ENCODE results near the gene ADRA1B.

ADRA1B gene

GRCh38 chr5:159878988-159879471, 37.3 kb upstream of the ADRA1B start:
- WGBS (ENCODE audit: extremely low coverage, insufficient coverage, low lambda C conversion rate), result no CpG with 5 or more reads among the region's 11 CpGs
- no peak overlapping the region for H2BK120ac ChIP-seq (ENCODE audit: low read depth, low read length)
- H4K8ac ChIP-seq (ENCODE audit: low read depth, low read length), result no peak overlapping the region
- no peaks in the 10 kb centered on the region for H3K79me2 ChIP-seq (ENCODE audit: control insufficient read depth, insufficient read depth, low read length)
- peaks cover 4% of the 10 kb centered on the region for H3K4me1 ChIP-seq (ENCODE audit: control insufficient read depth, low read depth, low read length)
- H3K4me2 ChIP-seq (ENCODE audit: low read length), result no peak overlapping the region
- H2BK15ac ChIP-seq (replicated peaks; ENCODE audit: low read depth), result no peak overlapping the region
- H3K27me3 ChIP-seq (ENCODE audit: insufficient read depth, low read length, poor library complexity), result no peaks in the 10 kb centered on the region
- no peak overlapping the region for H4K5ac ChIP-seq (ENCODE audit: low read length)
- H3K79me1 ChIP-seq (ENCODE audit: low read length), result no peaks in the 10 kb centered on the region
- no peak overlapping the region for H3K4me3 ChIP-seq (ENCODE audit: low read length)
- peak; percentile 95 for DNase-seq
- H3K4ac ChIP-seq (ENCODE audit: low read depth, low read length), result no peak overlapping the region
- H3K9ac ChIP-seq (ENCODE audit: low read length), result no peak overlapping the region
- no peak overlapping the region for H3K27ac ChIP-seq (ENCODE audit: low read depth, low read length)
- no peaks in the 10 kb centered on the region for H3K36me3 ChIP-seq (ENCODE audit: control insufficient read depth, insufficient read depth, low read length)
- no peak overlapping the region for H3K56ac ChIP-seq (ENCODE audit: low read length)
- H3K18ac ChIP-seq (ENCODE audit: low read length), result no peak overlapping the region
- no peak overlapping the region for H2BK5ac ChIP-seq (ENCODE audit: low read length)
- H3K23ac ChIP-seq (ENCODE audit: low read length), result no peak overlapping the region
- H2AK5ac ChIP-seq (ENCODE audit: low read length), result no peak overlapping the region

- no peak overlapping the region for H3K23ac ChIP-seq (ENCODE audit: low read length)
- no CpG with 5 or more reads among the region's 2 CpGs for WGBS (ENCODE audit: extremely low coverage, insufficient coverage, low lambda C conversion rate)
- no peak overlapping the region for H2BK5ac ChIP-seq (ENCODE audit: low read length)
- H2BK120ac ChIP-seq (ENCODE audit: low read depth, low read length), result no peak overlapping the region
- H3K27ac ChIP-seq (ENCODE audit: low read depth, low read length), result no peak overlapping the region
- no peak overlapping the region for H3K56ac ChIP-seq (ENCODE audit: low read length)
- no peak overlapping the region for H3K9ac ChIP-seq (ENCODE audit: low read length)
- H4K8ac ChIP-seq (ENCODE audit: low read depth, low read length), result no peak overlapping the region
- H3K4me2 ChIP-seq (ENCODE audit: low read length), result no peak overlapping the region
- peaks cover 4% of the 10 kb centered on the region for H3K4me1 ChIP-seq (ENCODE audit: control insufficient read depth, low read depth, low read length)
- H3K18ac ChIP-seq (ENCODE audit: low read length), result no peak overlapping the region
- H3K4me3 ChIP-seq (ENCODE audit: low read length), result no peak overlapping the region
- H3K79me1 ChIP-seq (ENCODE audit: low read length), result no peaks in the 10 kb centered on the region
- H3K36me3 ChIP-seq (ENCODE audit: control insufficient read depth, insufficient read depth, low read length), result no peaks in the 10 kb centered on the region
- H3K79me2 ChIP-seq (ENCODE audit: control insufficient read depth, insufficient read depth, low read length), result no peaks in the 10 kb centered on the region
- H3K4ac ChIP-seq (ENCODE audit: low read depth, low read length), result no peak overlapping the region
- no peak overlapping the region for H4K5ac ChIP-seq (ENCODE audit: low read length)
- H2BK15ac ChIP-seq (replicated peaks; ENCODE audit: low read depth), result no peak overlapping the region
- no peak for DNase-seq
- H3K27me3 ChIP-seq (ENCODE audit: insufficient read depth, low read length, poor library complexity), result no peaks in the 10 kb centered on the region
- no peak overlapping the region for H2AK5ac ChIP-seq (ENCODE audit: low read length)
Observed at GRCh38 chr5:159880676-159881075, 35.6 kb upstream of the ADRA1B start.

GRCh38 chr5:159881967-159882366, 34.3 kb upstream of the ADRA1B start:
- Histone ChIP-seq H3K27ac (ENCODE audit: low read depth, low read length) (no peak overlapping the region), H2BK120ac (ENCODE audit: low read depth, low read length) (no peak overlapping the region), H2AK5ac (ENCODE audit: low read length) (no peak overlapping the region), H3K4ac (ENCODE audit: low read depth, low read length) (no peak overlapping the region), H3K79me2 (ENCODE audit: control insufficient read depth, insufficient read depth, low read length) (no peaks in the 10 kb centered on the region), H3K27me3 (ENCODE audit: insufficient read depth, low read length, poor library complexity) (no peaks in the 10 kb centered on the region), H3K4me3 (ENCODE audit: low read length) (no peak overlapping the region), H3K18ac (ENCODE audit: low read length) (no peak overlapping the region), H4K8ac (ENCODE audit: low read depth, low read length) (no peak overlapping the region), H3K23ac (ENCODE audit: low read length) (no peak overlapping the region), H2BK15ac (replicated peaks; ENCODE audit: low read depth) (no peak overlapping the region), H3K4me1 (ENCODE audit: control insufficient read depth, low read depth, low read length) (peaks cover 4% of the 10 kb centered on the region), H4K5ac (ENCODE audit: low read length) (no peak overlapping the region), H3K56ac (ENCODE audit: low read length) (no peak overlapping the region), H3K79me1 (ENCODE audit: low read length) (no peaks in the 10 kb centered on the region), H3K4me2 (ENCODE audit: low read length) (no peak overlapping the region), H2BK5ac (ENCODE audit: low read length) (no peak overlapping the region), H3K9ac (ENCODE audit: low read length) (no peak overlapping the region), H3K36me3 (ENCODE audit: control insufficient read depth, insufficient read depth, low read length) (no peaks in the 10 kb centered on the region)
- DNase-seq, result no peak
- no CpG with 5 or more reads among the region's 2 CpGs for WGBS (ENCODE audit: extremely low coverage, insufficient coverage, low lambda C conversion rate)

GRCh38 chr5:159883522-159883950, 32.7 kb upstream of the ADRA1B start:
- Histone ChIP-seq H3K79me1 (ENCODE audit: low read length) (no peaks in the 10 kb centered on the region), H4K8ac (ENCODE audit: low read depth, low read length) (no peak overlapping the region), H3K9ac (ENCODE audit: low read length) (no peak overlapping the region), H3K79me2 (ENCODE audit: control insufficient read depth, insufficient read depth, low read length) (no peaks in the 10 kb centered on the region), H3K18ac (ENCODE audit: low read length) (no peak overlapping the region), H3K36me3 (ENCODE audit: control insufficient read depth, insufficient read depth, low read length) (no peaks in the 10 kb centered on the region), H3K4ac (ENCODE audit: low read depth, low read length) (no peak overlapping the region), H3K56ac (ENCODE audit: low read length) (no peak overlapping the region), H3K27ac (ENCODE audit: low read depth, low read length) (no peak overlapping the region), H2AK5ac (ENCODE audit: low read length) (no peak overlapping the region), H2BK120ac (ENCODE audit: low read depth, low read length) (no peak overlapping the region), H2BK15ac (replicated peaks; ENCODE audit: low read depth) (no peak overlapping the region), H2BK5ac (ENCODE audit: low read length) (no peak overlapping the region), H3K4me2 (ENCODE audit: low read length) (no peak overlapping the region), H3K23ac (ENCODE audit: low read length) (no peak overlapping the region), H3K27me3 (ENCODE audit: insufficient read depth, low read length, poor library complexity) (no peaks in the 10 kb centered on the region), H4K5ac (ENCODE audit: low read length) (no peak overlapping the region), H3K4me1 (ENCODE audit: control insufficient read depth, low read depth, low read length) (peaks cover 4% of the 10 kb centered on the region), H3K4me3 (ENCODE audit: low read length) (no peak overlapping the region)
- DNase-seq, result no peak

GRCh38 chr5:159884917-159885620, 31.2 kb upstream of the ADRA1B start:
- no peak overlapping the region for H3K9ac ChIP-seq (ENCODE audit: low read length)
- no peak overlapping the region for H3K27ac ChIP-seq (ENCODE audit: low read depth, low read length)
- no peak overlapping the region for H3K4me3 ChIP-seq (ENCODE audit: low read length)
- H4K5ac ChIP-seq (ENCODE audit: low read length), result no peak overlapping the region
- H3K18ac ChIP-seq (ENCODE audit: low read length), result no peak overlapping the region
- H2BK15ac ChIP-seq (replicated peaks; ENCODE audit: low read depth), result no peak overlapping the region
- no peak overlapping the region for H3K4ac ChIP-seq (ENCODE audit: low read depth, low read length)
- H4K8ac ChIP-seq (ENCODE audit: low read depth, low read length), result no peak overlapping the region
- H3K4me2 ChIP-seq (ENCODE audit: low read length), result no peak overlapping the region
- no peak for DNase-seq
- no peak overlapping the region for H2BK5ac ChIP-seq (ENCODE audit: low read length)
- H3K79me2 ChIP-seq (ENCODE audit: control insufficient read depth, insufficient read depth, low read length), result no peaks in the 10 kb centered on the region
- no peaks in the 10 kb centered on the region for H3K36me3 ChIP-seq (ENCODE audit: control insufficient read depth, insufficient read depth, low read length)
- no peak overlapping the region for H2BK120ac ChIP-seq (ENCODE audit: low read depth, low read length)
- H2AK5ac ChIP-seq (ENCODE audit: low read length), result no peak overlapping the region
- H3K79me1 ChIP-seq (ENCODE audit: low read length), result no peaks in the 10 kb centered on the region
- H3K27me3 ChIP-seq (ENCODE audit: insufficient read depth, low read length, poor library complexity), result no peaks in the 10 kb centered on the region
- no peak overlapping the region for H3K23ac ChIP-seq (ENCODE audit: low read length)
- H3K4me1 ChIP-seq (ENCODE audit: control insufficient read depth, low read depth, low read length), result no peaks in the 10 kb centered on the region
- H3K56ac ChIP-seq (ENCODE audit: low read length), result no peak overlapping the region

GRCh38 chr5:159886296-159886695, 30.0 kb upstream of the ADRA1B start:
- no peak overlapping the region for H4K5ac ChIP-seq (ENCODE audit: low read length)
- no peaks in the 10 kb centered on the region for H3K79me2 ChIP-seq (ENCODE audit: control insufficient read depth, insufficient read depth, low read length)
- H3K27ac ChIP-seq (ENCODE audit: low read depth, low read length), result no peak overlapping the region
- no peak overlapping the region for H3K23ac ChIP-seq (ENCODE audit: low read length)
- WGBS (ENCODE audit: extremely low coverage, insufficient coverage, low lambda C conversion rate), result no CpG with 5 or more reads among the region's 1 CpG
- H3K18ac ChIP-seq (ENCODE audit: low read length), result no peak overlapping the region
- no peak overlapping the region for H3K4ac ChIP-seq (ENCODE audit: low read depth, low read length)
- H2BK5ac ChIP-seq (ENCODE audit: low read length), result no peak overlapping the region
- H2BK120ac ChIP-seq (ENCODE audit: low read depth, low read length), result no peak overlapping the region
- DNase-seq, result no peak
- no peak overlapping the region for H2BK15ac ChIP-seq (replicated peaks; ENCODE audit: low read depth)
- H2AK5ac ChIP-seq (ENCODE audit: low read length), result no peak overlapping the region
- H3K4me1 ChIP-seq (ENCODE audit: control insufficient read depth, low read depth, low read length), result no peaks in the 10 kb centered on the region
- H3K27me3 ChIP-seq (ENCODE audit: insufficient read depth, low read length, poor library complexity), result no peaks in the 10 kb centered on the region
- no peak overlapping the region for H3K56ac ChIP-seq (ENCODE audit: low read length)
- H3K79me1 ChIP-seq (ENCODE audit: low read length), result no peaks in the 10 kb centered on the region
- H3K4me2 ChIP-seq (ENCODE audit: low read length), result no peak overlapping the region
- H4K8ac ChIP-seq (ENCODE audit: low read depth, low read length), result no peak overlapping the region
- no peak overlapping the region for H3K9ac ChIP-seq (ENCODE audit: low read length)
- H3K4me3 ChIP-seq (ENCODE audit: low read length), result no peak overlapping the region
- H3K36me3 ChIP-seq (ENCODE audit: control insufficient read depth, insufficient read depth, low read length), result no peaks in the 10 kb centered on the region

Data from mesendoderm (in vitro differentiated cells).